T-helper 22 cell (primary cell): ENCODE results near the gene SPNS3.

Source experiments
- DNase-seq: peaks from one replicate; pipeline ENCODE4 v3.0.0-alpha.2; 2020; ENCODE audit warnings: low read depth

The SPNS3 gene

GRCh38 chr17:4469552-4469951, 35.8 kb downstream of the SPNS3 start:
- DNase-seq = no peak

GRCh38 chr17:4472286-4472685, 38.5 kb downstream of the SPNS3 start:
- DNase-seq = no peak

GRCh38 chr17:4474093-4474492, 40.4 kb downstream of the SPNS3 start:
- no peak for DNase-seq

- DNase-seq = no peak
Observed at GRCh38 chr17:4475001-4475400, 41.3 kb downstream of the SPNS3 start.

- DNase-seq = no peak
Observed at GRCh38 chr17:4475463-4475862, 41.7 kb downstream of the SPNS3 start.

DNA sequence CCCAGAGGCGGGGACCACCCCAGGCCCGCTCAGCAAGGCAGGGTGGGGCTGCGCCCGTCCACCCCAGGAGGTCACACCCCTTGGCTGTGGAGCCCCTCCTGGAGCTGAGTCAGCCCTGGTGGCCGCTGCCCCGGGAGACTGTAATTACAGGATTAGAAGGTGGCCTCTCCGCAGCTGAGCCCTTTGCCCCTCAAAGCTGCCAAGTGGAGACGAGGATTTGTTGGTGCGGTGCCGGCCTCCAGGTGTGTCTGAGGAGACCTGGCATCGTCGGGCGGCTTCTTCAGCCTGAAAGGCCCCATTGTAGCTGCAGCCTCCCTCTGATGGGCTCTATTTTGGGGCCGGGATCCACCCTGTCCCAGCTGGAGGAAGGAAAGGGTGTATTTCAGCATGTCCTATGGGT, 42.3 kb downstream of the SPNS3 start:
- no peak for DNase-seq

DNA sequence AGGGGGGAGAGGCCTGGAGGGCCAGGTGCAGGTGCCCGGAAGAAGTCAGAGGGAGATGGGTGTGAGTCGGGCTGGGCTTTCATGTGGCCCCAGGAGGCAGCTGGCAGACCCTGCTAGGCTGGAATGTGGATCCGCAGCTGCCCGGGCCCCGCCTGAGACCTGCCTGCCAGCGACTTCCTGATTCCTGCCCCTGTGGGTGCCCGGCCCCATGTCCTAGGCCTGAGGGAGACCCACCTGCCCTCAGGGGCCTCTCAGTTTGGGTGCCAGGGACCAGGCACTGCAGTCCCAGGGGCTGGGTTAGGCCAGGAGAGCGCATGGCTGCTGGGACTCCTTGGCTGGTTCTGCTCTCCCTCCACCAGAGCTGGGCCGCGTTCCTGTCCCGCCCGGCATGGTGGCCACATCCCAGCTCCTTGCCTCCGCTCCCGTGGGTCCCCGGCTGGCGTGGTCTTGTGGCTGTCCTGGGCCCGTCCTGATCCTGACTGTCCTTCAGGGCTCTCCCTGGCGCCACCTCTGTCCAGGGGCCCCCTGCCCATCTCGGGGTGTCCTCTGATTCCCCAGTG, 42.9 kb downstream of the SPNS3 start:
- no peak for DNase-seq

- DNase-seq = no peak
Observed at GRCh38 chr17:4477255-4477791, 43.6 kb downstream of the SPNS3 start.

DNA sequence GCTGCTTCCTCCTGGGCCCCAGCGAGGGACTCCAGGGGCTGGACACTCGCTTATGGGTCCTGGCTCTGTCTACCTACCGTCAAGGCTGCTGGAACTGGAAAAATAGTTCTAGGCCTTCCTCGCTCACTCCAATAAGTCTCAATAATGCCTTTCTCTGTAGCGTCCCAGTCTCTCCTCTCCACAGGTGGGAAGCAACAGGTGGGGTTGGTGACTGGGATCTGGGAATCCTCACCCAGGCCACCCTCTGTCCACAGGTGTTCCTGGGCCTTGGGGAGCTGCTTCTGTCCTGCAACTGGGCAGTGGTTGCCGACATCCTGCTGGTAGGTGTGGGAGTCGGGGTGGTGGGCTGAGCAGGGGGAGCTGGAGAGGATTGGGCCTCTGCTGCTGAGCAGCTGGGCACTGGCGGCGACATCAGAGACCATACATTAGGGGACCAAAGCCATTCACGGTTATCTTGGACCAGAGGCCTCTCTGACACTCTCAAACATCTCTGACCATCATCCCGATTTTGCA, 44.6 kb downstream of the SPNS3 start:
- no peak for DNase-seq

DNA sequence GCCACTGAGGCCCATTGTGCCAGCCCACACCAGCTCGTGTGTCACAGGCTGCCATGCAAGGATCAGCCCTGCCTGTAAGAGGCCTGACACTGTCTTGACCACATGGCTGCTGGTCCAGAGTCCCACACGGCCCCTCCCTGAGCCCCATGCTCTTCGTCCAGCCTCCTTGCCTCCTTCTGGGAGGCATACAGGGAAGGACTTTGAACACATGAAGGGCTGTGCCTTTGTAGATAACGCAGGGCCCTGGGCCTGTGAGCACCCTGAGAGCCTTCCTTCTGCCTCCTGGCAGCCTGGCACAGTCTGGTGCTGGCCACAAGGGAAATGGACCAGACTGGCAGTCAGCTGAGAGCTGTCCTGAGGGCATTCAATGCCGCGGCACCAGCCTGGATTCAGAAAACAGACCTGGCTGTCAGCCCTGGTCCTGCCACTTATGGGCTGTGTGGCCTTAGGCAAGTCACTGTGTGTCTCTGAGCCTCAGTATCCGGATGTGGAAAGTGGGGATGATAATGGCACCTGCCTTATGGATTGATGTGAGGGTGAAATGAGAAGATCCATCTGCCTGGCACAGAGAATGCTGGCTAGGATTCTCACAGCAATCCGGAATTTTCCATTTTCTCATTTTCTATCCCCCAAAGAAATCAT, 45.7 kb downstream of the SPNS3 start:
- no peak for DNase-seq

GRCh38 chr17:4479982-4480751, 46.4 kb downstream of the SPNS3 start:
- no peak for DNase-seq

- DNase-seq = no peak
Observed at GRCh38 chr17:4480929-4481898, 47.5 kb downstream of the SPNS3 start.

DNA sequence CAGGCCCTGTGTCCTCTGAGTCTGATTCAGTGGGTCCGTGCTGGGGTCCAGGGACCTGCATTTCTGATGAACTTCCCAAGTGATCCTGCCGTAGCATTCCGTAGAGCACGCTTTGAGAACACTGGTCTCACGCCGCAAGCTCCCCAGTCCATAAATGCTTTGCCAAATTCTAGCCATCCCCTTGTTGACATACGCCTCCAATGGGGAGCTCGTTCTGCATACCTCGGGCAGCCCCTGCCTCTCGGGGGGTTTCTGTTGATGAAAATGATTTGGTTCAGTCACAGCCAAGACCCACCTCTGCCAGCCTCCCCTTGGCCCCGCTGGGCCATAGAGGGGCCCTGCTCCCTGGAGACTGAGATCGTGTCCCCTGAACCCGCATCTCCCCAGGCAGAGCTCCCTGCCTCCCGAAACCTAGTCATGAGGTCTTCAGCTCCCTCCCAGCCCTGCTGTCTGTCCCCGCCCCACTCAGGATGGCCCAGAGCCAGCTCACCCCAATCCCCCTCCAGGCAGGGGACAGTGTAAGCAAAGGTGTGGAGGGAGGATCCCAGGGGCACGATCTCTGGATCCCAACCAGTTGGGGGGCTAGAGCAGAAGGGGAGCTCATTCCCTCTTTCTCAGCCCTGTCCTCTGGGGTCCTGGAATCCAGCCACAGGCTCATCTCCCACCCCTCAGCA, 48.7 kb downstream of the SPNS3 start:
- no peak for DNase-seq

DNA sequence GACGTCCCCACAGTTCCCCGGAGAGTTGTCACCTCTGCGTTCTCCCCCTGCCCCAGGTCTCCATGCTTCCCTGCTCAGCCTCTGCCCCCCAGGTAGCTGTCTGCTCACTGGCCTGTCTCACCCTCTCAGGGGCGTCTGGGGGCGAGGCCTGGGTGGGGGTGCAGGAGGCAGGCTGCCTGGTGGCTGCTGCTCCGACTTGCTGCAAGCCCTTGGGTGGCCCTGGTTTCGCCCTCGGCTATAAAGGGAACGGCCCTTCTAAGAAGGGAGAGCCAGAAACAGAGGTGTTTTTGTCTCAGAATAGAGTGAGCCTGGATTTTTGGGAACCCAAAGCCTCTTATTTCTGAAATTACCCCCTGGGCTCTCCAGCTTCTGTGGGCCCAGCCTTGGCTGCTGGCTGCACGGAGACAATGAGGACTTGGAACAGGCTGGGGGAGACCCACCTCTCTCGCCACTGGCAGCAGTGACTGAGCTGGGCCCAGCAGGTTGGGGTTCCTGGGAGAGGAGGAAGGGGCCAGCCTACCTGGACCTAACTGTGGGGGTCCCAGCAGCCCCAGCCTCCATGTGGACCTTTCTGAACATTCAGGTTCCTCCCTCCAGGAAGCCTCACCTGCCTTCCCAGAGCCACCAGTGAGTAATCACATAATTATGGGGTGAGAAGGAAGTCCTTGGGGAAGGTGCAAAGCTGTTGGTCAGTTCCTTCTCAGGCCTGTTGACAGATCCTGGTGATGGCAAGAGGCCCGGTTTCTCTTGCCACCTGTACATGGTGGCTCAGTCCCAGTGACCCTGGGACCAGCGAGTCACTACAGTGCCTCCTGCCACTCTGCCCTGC, 49.5 kb downstream of the SPNS3 start:
- no peak for DNase-seq

DNA sequence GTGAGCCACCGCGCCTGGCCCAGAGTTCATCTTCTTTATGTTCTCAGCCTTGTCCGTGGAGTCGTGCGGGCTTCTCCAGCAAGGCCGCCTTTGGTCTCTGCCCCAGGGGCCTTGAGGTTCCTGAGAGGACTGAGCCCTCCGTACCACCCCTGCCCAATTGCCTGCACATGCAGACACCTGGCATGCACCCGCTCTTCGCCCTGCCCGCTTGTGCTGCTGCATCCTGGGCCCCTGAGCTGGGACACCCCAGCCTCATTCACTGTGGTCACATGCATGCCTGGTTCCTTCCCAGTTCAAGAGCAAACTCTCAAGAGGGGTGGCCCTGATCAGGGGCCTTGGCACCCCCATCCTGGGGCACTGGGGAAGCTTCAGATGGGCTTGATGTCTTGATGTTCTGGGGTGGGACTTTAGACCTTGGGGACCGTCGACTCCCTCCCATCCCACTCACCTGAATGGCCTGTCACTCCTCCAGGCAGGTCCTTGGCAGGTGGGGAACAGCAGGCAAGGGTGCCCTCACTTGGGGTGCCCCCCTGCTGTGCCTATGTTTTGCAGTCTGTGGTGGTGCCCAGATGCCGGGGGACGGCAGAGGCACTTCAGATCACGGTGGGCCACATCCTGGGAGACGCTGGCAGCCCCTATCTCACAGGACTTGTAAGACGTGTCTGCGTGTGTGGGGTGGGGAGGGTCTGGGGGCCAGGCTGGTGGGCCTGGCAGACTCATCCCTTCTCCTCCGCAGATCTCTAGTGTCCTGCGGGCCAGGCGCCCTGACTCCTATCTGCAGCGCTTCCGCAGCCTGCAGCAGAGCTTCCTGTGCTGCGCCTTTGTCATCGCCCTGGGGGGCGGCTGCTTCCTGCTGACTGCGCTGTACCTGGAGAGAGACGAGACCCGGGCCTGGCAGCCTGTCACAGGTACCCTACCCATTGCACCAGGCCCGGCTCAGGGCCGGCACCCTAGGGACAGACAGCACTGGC, 52.2 kb downstream of the SPNS3 start:
- peak; percentile 14 for DNase-seq

- DNase-seq = no peak
Observed at GRCh38 chr17:4487296-4487695, 53.6 kb downstream of the SPNS3 start.

DNA sequence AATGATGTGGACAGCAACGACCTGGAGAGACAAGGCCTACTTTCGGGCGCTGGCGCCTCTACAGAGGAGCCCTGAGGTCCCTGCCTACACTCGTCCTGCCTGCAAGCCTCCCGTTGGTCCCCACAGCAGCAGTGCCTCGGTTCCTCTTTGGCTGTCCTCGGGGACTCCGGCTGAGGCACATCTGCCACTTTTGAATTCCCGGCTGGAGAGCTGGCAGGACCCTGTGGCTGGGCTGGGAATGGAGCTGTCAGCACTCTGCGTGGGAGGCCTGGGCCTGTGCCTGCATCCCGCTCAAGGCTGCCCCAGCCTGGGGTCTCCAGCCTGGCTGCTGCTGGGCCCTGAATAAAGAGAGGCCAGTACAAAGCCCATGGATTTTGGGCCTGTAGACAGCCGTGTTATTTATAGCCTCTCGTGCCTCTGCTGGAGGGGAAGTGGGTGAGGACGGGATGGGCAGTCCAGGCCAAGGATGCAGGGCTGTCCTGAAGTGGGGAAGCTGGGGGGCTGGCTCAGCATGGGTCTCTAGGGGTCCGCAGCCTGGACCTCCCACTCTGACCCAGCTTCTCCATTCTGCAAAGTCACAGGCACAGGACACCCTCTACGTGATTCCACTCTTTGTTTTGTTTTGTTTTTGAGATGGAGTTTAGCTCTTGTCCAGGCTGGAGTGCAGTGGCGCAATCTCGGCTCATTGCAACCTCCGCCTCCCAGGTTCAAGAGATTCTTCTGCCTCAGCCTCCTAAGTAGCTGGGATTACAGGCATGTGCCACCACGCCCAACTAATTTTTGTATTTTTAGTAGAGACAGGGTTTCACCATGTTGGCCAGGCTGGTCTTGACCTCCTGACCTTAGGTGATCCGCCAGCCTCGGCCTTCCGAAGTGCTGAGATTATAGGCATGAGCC, 54.3 kb downstream of the SPNS3 start:
- DNase-seq = no peak

DNA sequence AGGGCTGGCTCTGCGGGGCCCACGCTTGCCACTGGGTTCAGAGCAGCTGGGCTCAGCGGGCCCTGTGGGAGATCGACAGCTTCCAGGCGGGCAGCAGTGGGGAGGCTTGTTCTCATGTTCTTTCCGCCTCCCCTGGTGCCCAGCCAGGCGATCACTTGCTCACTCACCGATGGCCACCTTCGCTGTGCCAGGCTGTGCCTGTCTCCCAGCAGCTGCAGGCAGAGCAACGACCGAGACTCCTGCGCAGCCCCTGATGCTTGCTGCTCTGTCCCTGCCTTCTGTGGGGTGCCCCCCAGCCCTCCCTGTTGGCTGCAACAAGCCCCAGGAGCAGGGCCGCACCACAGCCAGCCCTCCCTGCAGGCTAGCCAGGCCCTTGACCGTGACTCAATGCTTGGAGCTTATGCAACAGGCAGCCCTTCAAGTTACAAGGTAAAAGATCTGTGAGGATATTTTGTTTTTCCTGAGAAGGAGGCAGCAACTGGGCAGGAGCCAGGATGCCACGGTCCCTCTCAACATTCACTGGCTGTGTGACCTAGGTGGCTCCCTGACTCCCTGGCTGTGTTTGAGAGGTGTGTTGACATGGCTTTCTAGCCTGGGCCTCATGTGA, 55.4 kb downstream of the SPNS3 start:
- DNase-seq = no peak
